ENCODE results near the gene VSX1.

GRCh38 chr20:25089096-25089495 lies 7.2 kb upstream of the VSX1 start:
- TF ChIP-seq, protein P1, sequence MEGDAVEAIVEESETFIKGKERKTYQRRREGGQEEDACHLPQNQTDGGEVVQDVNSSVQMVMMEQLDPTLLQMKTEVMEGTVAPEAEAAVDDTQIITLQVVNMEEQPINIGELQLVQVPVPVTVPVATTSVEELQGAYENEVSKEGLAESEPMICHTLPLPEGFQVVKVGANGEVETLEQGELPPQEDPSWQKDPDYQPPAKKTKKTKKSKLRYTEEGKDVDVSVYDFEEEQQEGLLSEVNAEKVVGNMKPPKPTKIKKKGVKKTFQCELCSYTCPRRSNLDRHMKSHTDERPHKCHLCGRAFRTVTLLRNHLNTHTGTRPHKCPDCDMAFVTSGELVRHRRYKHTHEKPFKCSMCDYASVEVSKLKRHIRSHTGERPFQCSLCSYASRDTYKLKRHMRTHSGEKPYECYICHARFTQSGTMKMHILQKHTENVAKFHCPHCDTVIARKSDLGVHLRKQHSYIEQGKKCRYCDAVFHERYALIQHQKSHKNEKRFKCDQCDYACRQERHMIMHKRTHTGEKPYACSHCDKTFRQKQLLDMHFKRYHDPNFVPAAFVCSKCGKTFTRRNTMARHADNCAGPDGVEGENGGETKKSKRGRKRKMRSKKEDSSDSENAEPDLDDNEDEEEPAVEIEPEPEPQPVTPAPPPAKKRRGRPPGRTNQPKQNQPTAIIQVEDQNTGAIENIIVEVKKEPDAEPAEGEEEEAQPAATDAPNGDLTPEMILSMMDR (IDR thresholded peaks at IDR 0.05), result no peak
- no peak for TF ChIP-seq POLR2A (IDR thresholded peaks at IDR 0.05)
